ENCODE data around the gene ENTHD1.

GRCh38 chr22:39707351-39707750 lies 186.2 kb downstream of the ENTHD1 start:
- TF ChIP-seq CTCF (IDR thresholded peaks at IDR 0.05) (no peak), POLR2AphosphoS5 (IDR thresholded peaks at IDR 0.05) (no peak)

Data from stomach (tissue), 4 donors.